Mesodermal cell (in vitro differentiated cells): ENCODE measurements around the gene SPATA32.

Experiments
- H3K27ac ChIP-seq: 2 replicates; pipeline ENCODE4 v1.7.0; 2013; ENCODE audit warnings: mild to moderate bottlenecking, low read depth, low read length, moderate library complexity; ENCODE audit not compliant: severe bottlenecking
- H3K36me3 ChIP-seq: 2 replicates; pipeline ENCODE4 v1.7.1; 2013; ENCODE audit warnings: mild to moderate bottlenecking, low read length, moderate library complexity; ENCODE audit not compliant: control insufficient read depth, insufficient read depth
- H3K4me1 ChIP-seq: one replicate; pipeline ENCODE4 v1.7.1; 2013; ENCODE audit warnings: mild to moderate bottlenecking, low read length; ENCODE audit not compliant: insufficient read depth, control insufficient read depth, poor library complexity, severe bottlenecking
- H3K4me3 ChIP-seq: 2 replicates; pipeline ENCODE4 v1.7.0; 2013; ENCODE audit warnings: low read length, control low read depth, mild to moderate bottlenecking; ENCODE audit not compliant: insufficient read depth, poor library complexity, severe bottlenecking; ENCODE audit errors: extremely low read depth
- H3K9me3 ChIP-seq: 2 replicates; pipeline ENCODE4 v1.7.1; 2013; ENCODE audit warnings: mild to moderate bottlenecking, low read length, moderate library complexity; ENCODE audit not compliant: control insufficient read depth
- WGBS, 2 experiments: methylation state at CpG; one replicate each; pipeline ENCODE4 v1.1.5; 2013; ENCODE audit warnings: missing lambda C conversion rate in 2 of 2; ENCODE audit not compliant: insufficient coverage in 2 of 2; 5-methylcytosine and 5-hydroxymethylcytosine counted together

Gene SPATA32

DNA sequence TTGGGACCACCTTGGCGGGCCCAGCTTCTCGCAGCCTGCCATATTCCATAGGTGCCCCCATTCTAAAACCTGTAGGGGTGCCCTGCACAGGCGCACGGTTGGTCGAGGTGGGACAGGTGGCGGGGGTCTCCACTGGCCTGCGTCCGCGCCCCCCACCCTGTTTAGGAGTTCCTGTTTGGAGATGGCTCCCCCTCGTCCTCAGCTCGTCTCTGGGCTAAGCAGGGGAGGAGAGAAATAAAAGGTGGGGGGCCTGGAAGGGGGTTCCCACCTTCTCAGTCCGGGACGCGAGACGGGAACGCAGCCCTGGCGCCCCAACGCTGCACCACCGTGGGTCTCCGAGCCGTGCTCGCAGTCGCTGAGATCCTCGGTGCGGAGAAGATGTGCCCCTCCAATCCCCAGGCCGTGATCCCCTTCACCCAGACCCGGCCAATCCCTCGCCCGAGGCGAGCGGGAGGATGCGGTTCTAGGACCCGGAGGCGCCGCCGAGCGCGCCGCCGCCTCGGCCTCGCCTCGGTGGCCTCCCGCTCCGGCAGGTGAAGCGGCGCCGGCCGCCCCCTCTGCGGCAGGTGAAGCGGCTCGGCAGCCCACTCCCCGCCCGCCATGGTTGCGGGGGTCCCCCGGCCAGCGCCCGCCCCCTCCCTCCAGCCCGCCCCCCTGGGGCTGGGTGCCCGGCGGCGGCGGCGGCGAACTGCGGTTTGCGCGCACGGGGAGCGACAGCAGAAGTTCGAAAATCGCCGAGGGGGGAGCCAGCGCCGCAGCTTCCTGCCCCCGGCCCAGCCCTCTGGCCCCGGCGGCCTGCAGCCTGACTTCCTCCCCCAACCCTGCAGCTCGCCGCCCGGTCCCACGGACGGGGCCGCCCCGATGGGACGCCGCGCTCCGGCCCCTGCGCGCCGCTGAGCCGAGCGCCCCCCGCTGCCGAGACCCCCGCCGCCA is 40.5 kb downstream of the SPATA32 start, which contains the start of gene FMNL1:
Gene FMNL1, plus strand, starts transcription at position 805 of the 933 bp plus-strand sequence. CDS start 240 bp downstream, outside the sequence.
- Histone ChIP-seq H3K36me3 (no peaks in the 10 kb centered on the region), H3K4me3 (peak within 1 kb of the TSS; percentile 37), H3K27ac (no peak within 1 kb of the TSS), H3K9me3 (no peaks in the 10 kb centered on the region), H3K4me1 (peaks cover 7% of the 10 kb centered on the region)
- WGBS, 2 experiments, result 2 to 6% methylated on average over 51 to 72 of the region's 98 CpGs

GRCh38 chr17:45220079-45220478 is 41.8 kb downstream of the SPATA32 start:
- no peak overlapping the region for H3K27ac ChIP-seq
- no peaks in the 10 kb centered on the region for H3K9me3 ChIP-seq
- H3K4me3 ChIP-seq, result no peak overlapping the region
- H3K4me1 ChIP-seq, result no peaks in the 10 kb centered on the region
- WGBS, 2 experiments, result 74 to 90% methylated on average over 2 to 3 of the region's 3 CpGs
- H3K36me3 ChIP-seq, result no peaks in the 10 kb centered on the region

GRCh38 chr17:45218895-45219661 is 42.8 kb downstream of the SPATA32 start:
- Histone ChIP-seq H3K27ac (no peak overlapping the region), H3K4me1 (no peaks in the 10 kb centered on the region), H3K9me3 (no peaks in the 10 kb centered on the region), H3K36me3 (no peaks in the 10 kb centered on the region), H3K4me3 (no peak overlapping the region)
- 16 to 17% methylated on average over 11 of the region's 12 CpGs for WGBS, 2 experiments
